Jurkat, Clone E6-1 (cell line): ENCODE results near the gene CYTH2.
"Not testable (repeated sequence)": the region's sequence is repeated elsewhere in the genome, so short reads cannot be mapped to it uniquely, and the experiment has no call there.

Experiments used
- DNase-seq: peaks from one replicate; pipeline ENCODE4 v3.0.0-alpha.2; 2011; ENCODE audit warnings: low read depth, low spot score
- H3K4me3 ChIP-seq: 2 replicates; pipeline ENCODE4 v1.5.1; 2011; ENCODE audit warnings: mild to moderate bottlenecking, low read length, control low read depth, moderate library complexity

Gene CYTH2

DNA sequence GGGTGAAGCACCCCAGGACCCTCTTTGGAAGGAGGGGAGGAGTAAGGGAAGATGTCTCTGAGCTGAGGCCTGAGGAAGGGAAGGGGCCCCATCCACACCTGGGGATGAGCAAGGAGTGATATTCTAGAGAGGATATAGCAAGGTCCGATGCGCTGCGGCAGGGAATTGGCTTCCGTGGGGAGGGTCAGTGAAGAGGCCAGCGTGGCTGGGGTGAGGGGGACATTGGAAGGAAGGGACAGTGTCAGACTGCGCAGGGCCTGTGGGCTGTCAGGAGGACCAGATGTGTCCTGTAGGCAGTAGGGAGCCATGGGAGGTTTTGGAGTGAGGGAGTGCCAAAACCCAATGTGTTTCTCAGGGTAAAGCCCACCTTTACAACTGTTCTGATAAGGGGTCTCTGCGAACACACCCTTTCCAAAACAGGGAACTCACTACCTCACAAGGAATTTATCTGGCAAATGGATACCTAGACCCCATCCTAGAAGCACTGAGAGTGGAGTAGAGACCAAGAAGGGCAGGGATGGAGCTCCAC is 38.8 kb downstream of the CYTH2 start:
- no peak for DNase-seq

DNA sequence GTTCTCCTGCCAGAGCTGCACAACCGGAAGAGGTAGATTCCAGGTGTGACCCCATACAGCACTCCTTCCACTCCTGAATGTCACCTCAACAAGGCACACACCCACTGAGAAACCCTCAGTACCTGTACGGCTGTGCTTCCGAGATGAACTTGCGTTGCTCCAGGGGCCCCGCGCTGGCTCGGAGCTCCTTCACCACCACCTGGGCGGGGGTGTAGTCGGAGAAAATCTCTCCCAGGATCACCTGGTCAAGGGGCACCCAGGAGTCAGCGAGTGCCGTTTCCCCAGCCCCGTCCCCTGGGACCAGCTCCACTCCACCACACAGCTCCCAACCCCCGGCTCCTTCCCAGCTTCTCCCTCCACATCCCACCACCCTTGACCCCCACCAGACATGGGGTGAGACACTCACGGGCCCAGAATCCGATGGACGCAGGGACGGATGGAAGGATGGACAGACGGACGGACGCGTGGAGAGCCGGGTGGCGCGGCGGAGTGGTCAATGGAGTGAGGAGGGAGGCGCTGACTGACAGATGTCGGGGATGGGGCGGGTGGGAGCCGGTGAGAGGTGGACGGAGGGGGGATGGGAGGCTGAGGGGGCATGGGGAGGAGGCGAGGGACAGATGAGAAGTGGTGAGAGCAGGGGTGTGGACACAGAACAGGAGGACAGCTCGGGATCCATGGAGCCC is 39.7 kb downstream of the CYTH2 start:
- H3K4me3 ChIP-seq, result no peak overlapping the region
- no peak for DNase-seq

More for the DNA sequence above, 38.8 kb downstream of the CYTH2 start:
- H3K4me3 ChIP-seq, result no peak overlapping the region

DNA sequence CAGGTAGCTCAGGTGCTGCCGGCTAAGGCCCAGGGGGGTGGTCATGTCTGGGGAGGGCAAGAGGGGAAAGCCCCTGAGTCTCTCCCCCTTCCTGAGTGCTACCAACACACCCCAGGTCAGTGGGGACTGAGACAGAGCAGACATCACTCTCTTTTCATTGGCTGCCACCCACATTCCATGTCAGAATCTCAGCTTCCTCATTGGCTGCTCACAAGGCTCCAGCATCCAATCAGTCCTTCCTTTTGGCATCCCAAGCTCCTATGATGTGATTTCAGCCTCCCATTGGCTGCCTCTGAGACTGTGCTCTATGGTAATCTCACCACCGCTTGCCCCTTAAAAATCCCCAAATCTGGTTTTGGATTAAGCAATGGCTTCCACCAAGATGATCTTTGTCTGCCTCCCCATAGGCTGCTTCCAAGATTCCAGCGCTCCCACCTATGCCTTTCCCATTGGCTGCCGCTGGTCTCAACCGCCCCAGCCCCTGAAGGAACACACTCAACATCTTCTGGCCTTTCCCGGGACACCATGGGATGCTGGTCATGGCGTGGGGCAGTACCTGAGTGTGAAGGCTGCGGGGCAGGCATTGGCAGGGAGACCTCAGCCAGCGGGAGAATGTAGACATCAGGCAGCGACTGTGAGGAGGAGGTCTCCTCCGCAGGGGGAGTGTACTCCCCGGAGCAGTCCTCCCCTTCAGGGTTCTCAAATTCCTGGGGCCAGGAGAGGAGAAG is 40.5 kb downstream of the CYTH2 start:
- no peak overlapping the region for H3K4me3 ChIP-seq
- no peak for DNase-seq

DNA sequence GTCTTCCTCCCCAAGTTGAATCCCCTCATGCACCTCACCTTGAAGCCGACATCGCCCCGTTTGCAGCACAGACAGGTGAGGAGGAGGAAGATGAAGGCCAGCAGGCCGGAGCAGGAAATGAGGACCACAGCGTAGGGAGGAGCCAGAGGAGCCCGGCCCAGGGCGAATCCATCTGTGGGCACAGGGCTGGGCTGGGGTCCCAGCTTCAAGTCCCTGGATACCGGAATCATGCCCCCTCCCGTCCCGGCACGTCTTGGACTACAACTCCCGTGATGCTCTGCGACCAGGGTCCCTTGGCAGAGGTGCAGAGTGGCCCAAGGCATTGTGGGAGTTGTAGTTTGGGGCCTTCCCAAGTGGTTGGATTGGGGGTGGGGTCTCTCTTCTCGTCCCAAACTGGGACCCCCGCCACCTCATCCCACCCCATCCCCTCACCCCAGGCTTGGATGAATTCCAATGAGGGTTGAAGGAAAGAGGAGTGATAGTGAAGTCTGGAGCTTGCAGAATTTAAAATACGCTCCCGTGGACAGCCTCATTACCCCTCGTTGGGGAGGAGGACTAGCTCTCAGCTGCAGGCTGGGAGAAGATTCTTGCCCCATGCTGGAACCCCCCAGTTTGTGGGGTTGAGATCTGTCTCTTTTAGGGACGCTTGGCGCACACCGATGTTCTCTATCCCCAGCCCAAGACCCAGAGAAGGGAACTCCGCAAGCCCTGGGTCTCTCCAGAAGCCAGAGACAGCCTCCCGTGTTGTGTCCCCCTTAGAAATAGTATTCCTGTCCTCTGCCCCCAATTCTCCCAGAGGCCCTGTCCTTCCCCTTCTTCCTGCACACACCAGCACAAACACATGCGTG is 41.5 kb downstream of the CYTH2 start:
- peak; percentile 68 for DNase-seq
- H3K4me3 ChIP-seq, result peak overlapping the region; percentile 63

DNA sequence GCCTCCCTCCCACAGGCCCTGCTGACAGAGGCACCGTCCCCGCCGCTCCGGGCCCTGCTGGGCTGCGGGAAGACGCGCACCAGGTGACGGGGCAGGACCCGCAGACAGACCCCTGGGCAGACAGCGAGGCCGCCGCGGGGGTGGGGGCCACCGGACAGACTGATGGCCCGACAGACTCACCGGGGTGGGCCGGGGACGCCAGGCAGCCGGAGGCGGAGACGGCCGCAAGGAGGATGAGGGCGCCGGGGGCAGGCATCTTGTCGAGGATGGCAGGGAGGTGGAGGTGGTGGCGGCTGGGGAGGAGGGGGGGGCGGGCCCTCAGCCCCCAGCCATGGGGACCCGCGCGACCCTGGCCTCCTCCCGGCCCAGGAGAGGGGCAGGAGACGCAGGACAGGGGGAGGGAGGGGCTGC is 42.2 kb downstream of the CYTH2 start:
- peak overlapping the region; percentile 63 for H3K4me3 ChIP-seq
- no peak for DNase-seq

DNA sequence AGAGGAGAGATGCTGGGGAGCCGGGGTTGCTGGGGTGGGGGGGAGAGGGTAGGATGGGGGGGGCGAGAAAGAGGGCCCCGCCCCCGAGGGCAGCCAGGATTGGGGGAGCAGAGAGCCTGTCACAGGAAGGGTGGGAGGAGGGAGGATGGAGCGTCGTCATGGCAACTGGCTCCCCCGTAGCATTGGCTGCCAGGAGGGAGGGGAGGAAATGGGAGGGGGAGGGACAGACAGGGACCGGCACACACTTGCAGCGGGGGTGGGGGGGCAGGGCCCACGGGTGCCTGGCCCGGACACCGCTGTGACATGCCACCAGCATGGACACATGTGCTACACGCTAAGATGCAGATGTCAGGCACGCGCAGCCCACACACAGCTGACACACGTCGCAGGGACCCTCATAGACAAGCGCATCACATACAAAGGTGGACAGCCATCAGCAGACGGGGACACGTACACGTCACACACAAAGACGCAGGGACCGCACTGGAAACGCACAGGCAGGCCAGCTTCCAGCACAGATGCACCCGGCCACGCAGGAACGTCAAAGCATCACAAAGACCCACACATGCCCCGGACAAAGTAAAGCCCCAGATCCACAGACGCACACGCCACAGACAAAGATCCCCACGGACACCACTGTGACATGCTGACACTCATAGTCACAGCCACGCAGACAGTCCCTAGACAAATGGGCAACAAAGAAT is 42.8 kb downstream of the CYTH2 start, which contains the start of gene LMTK3:
LMTK3 (minus strand) TSS at position 36 of the 704 bp plus-strand sequence. CDS start 259 bp downstream, outside the sequence.
- peak within 1 kb of the TSS; percentile 75 for H3K4me3 ChIP-seq
- peak; percentile 95 for DNase-seq

DNA sequence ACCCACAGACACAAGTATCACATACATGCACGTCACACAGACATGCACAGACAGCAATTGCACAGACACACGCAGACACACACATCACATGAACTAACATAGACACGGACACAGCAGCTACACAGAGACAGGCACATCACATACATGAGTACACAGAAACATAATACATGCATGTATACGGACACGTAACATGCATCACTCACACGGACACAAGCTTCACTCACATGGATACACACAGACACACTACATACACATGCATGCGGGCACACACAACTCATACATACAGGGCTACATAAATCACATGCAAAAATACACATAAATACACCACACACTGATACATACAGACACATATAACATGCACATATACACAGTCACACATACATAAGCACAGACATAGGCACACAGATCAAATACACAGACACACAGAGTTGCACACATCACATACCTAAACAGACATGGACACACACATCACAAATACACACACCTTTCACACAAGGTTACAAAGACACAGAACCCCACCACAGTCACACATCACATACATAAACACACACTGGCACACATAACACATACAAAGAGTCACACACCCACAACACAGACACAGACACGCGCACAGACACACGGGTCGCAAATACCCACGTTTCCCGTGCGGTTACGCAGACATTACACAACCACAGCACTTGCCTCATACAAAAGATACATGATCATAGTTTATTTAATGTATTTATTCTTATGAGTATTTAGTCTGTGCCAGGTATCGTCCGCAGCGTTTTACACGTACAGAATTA is 43.5 kb downstream of the CYTH2 start:
- no peak for DNase-seq
- peak overlapping the region; percentile 75 for H3K4me3 ChIP-seq

DNA sequence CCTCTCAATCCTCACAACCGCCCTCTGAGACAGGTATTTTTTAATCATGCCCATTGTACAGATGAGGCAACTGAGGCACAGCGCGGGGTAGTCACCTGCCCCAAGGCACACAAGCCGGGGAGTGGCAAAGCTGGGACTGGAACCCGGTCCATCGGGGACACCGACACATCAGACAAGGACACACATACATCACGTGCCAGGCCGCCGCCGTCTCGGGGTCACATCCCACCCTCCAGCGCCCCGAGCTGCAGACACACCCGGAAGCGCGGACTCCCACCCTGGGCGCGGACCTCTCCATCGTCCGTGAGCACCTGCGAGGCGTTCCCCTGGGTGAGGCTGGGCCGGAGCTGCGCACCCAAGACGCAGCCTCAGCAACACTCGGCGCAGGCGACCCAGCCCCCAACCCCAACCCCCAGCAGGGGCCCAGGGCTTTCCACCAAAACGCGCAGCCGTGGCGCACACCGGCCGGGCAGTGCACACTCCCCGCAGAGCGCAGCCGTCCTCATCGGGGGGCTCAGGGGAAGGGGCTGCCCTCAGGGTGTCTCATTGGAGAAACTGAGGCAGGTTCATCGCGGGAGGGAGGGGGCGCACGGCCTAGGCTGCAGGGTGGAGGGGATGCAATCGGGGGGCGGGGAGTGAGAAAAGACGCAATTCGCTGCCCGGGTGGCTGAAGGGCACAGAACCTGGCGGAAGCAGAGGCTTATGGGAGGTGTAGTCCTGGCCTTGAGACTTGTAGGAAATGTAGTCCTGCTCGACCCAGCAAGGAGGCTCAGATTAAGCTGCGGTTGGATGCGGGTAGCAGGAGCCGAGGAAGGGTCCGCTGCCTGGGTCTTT is 44.3 kb downstream of the CYTH2 start:
- H3K4me3 ChIP-seq, result peak overlapping the region; percentile 75
- DNase-seq, result peak; percentile 82

DNA sequence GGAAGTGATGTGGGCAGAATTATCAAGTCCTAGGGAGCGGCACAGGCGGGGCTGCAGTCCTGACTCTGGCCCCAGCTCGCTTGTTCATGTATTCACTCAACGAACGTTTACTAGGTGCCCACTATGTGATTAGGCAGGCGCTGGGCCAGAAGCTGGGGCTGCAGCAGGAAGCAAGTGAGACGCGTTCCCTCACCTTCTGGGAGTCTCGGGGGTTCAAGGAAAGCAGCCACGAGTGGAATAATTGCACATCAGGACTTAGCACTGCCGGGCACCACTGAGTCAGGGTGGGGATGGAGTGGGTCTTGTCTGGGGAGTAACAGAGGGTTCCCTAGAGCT is 44.9 kb downstream of the CYTH2 start:
- peak overlapping the region; percentile 75 for H3K4me3 ChIP-seq
- DNase-seq, result no peak

DNA sequence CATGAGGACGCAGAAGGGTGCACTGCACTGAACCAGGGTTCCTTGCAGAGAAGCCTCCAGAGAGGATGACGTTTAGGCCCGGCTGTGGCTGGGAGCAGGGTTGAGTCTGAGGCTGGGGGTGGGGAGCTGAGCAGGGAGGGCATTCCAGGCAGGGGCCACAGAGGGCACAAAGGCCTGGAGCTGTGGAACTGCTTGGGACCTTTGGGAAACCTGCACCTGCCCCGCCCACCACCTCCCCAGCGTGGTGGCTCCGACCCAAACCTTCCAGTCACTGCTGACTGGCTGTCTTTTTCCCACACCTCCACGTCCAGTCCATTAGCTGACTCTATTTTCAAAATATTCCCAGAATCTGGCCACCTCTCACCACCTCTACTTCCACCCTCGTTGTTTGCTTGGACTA is 47.4 kb downstream of the CYTH2 start:
- DNase-seq, result no peak
- no peak overlapping the region for H3K4me3 ChIP-seq

DNA sequence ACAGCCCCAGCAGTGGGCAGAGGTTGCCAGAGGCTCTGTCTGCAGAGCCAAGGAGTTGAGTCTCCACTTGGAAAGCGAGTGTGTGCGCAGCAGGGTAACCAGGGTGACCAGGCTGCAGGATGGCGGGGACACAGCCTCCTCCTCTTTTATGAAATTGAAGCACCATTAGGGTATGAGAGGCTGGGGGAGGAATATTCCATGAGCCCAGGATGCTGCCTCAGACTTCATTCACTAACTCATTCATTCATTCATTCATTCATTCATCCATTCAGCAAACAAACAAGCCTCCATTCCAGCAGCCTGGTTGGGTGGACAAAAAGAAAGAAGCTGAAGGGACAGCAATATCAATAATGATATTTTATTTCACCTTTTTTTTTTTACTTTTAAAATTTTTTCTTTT is 49.0 kb downstream of the CYTH2 start:
- DNase-seq, result no peak
- H3K4me3 ChIP-seq, result no peak overlapping the region

DNA sequence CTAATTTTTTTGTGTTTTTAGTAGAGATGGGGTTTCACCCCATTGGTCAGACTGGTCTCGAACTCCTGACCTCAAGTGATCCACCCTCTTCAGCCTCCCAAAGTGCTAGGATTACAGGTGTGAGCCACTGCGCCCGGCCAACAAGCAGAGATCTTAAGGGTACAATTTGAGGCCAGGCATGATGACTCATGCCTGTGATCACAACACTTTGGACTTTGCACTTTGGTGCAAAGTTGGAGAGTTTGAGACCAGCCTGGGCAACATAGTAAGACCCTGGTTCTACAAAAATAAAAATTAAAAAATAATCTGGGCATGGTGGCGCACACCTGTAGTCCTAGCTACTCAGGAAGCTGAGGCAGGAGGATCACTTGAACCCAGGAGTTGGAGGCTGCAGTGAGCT is 50.3 kb downstream of the CYTH2 start:
- not testable (repeated sequence) for H3K4me3 ChIP-seq, DNase-seq

DNA sequence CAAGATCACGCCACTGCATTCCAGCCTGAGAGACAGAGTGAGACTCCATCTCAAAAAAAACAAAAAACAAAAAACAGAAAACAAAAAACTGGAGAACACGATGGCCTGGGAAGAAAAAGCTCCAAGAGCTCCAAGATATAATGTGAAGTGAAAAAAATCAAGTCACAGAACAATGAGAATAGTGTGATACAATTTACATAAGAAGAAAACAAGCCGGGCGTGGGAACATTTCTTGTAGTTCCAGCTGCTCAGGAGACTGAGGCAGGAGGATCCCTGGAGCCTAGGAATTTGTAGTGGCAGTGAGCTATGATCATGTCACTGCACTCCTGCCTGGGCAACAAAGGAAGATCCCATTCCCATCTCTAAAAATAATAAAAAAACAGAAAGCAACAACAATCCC is 51.0 kb downstream of the CYTH2 start:
- no peak for DNase-seq
- H3K4me3 ChIP-seq, result no peak overlapping the region

DNA sequence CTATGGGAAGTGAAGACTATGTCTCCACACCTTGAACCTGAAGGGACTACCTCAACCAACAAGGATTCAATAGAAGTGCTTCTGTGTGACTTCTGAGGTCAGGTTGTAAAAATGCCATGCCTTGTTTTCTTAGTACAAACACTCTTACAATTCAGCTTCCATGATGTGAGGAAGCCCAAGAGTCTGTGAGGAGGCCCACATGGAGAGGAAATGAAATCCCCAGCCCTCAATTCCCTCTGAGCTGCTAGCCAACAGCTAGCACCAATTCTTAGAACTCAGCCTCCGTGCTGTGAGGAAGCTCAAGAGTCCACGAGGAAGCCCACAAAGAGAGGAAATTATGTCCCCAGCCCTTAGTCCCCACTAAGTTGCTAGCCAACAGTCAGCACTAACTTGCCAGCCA is 55.1 kb downstream of the CYTH2 start:
- no peak overlapping the region for H3K4me3 ChIP-seq
- no peak for DNase-seq

DNA sequence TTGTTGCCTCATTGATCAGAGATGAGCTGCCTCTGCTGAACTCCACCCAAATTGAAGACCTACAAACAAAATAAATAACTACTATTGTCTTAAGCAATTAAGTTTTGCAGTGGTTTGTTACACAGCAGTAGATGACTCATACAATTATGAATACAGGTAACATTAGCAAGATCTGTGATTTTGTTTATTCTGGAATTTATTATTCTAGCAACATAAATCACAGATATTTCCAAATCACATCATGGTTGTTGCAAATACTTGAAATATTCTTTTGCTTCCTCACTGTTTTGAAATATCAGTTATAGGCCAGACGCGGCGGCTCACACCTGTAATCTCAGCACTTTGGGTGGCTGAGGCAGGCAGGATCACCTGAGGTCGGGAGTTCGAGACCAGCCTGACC is 55.6 kb downstream of the CYTH2 start:
- no peak for DNase-seq
- H3K4me3 ChIP-seq, result no peak overlapping the region

DNA sequence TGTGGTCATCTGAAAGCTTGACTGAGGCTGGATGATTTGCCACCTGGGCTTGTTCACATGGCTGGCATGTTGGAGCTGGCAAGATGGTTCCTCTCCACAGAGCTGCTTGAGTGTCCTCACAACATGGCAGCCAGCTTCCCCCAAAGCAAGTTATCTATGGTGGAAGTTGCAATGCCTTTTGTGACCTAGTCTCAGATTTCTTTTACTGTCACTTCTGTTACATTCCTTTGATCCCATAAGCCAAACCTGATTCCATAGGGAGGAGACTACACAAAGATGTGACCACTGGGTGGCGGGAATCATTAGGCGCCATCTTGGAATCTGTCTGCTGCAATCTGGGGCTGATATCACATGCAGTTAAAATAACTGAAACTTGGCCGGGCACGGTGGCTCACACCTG is 60.0 kb downstream of the CYTH2 start:
- no peak overlapping the region for H3K4me3 ChIP-seq
- no peak for DNase-seq

DNA sequence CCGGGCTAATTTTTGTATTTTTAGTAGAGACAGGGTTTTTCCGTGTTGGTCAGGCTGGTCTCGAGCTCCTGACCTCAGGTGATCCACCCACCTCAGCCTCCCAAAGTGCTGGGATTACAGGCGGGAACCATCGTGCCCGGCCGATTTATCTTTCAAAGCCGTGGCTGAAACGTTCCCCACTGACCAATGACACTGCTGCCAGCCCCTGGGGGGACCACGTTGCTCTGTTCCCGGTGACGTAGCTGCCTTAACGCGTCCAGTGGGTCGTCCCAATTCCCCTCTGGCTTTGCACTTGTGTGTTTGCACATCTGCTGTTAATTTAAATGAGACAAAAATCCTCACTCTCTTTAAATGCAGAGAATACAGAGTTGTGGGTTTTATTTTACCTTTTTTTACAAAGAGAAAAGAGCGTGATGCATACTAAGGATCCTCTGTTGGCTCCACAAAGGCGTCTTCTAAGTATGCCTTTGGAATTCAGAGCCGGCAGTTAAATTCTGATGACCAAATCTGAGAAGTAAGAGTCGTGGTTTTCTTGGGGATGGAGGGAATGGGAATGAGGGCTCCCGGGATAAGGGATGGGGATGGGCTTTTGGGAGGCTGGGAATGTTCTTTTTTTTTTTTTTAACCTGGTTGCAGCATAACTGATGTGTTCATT is 61.0 kb downstream of the CYTH2 start:
- no peak overlapping the region for H3K4me3 ChIP-seq
- DNase-seq, result no peak
